ENCODE measurements around the gene CYB5A. TPM values are rescaled to one million over a fixed set of nuclear protein-coding genes. Genes with fewer than 3 reads are reported as not detected.

CYB5A gene
- total RNA-seq, 3 donors from 2014 or later (not counting 1 experiment from before 2014, with no cell fraction given) = 10.4 to 14.6 (median 13.0) TPM

GRCh38 chr18:74264303-74265020 lies 27.3 kb downstream of the CYB5A start:
- Mint-ChIP-seq H3K27ac (no peak overlapping the region), H3K4me1 (peaks cover 0 to 9% of the 10 kb centered on the region in 2 donors), H3K27me3 (ENCODE audit: low read depth in 2 of 2) (no peaks in the 10 kb centered on the region), H3K9me3 (no peaks in the 10 kb centered on the region), H3K36me3 (no peaks in the 10 kb centered on the region), H3K4me3 (no peak overlapping the region)
- H3K9me3 ChIP-seq (ENCODE audit: control insufficient read depth, insufficient read depth, low read length) = no peaks in the 10 kb centered on the region
- TF ChIP-seq CTCF (IDR thresholded peaks at IDR 0.05) = no peak
- H3K27me3 ChIP-seq (ENCODE audit: control insufficient read depth, insufficient read depth, low read length) = no peaks in the 10 kb centered on the region
- H3K4me1 ChIP-seq (ENCODE audit: control insufficient read depth, insufficient read depth, low read length) = no peaks in the 10 kb centered on the region
- DNase-seq = no peak
- WGBS (ENCODE audit: insufficient coverage) = 67% methylated on average over 10 of the region's 10 CpGs
- no peak for ATAC-seq
- intact Hi-C loops (cut with micrococcal nuclease) = no loop called here
- H3K36me3 ChIP-seq (ENCODE audit: control insufficient read depth, insufficient read depth, low read length) = peaks cover 4% of the 10 kb centered on the region
- no peak overlapping the region for H3K4me3 ChIP-seq (ENCODE audit: low read length)
- H3K27ac ChIP-seq (ENCODE audit: low read length) = no peak overlapping the region

GRCh38 chr18:74261053-74261713 lies 30.6 kb downstream of the CYB5A start:
- H3K4me3 ChIP-seq (ENCODE audit: low read length) = no peak overlapping the region
- no peaks in the 10 kb centered on the region for H3K9me3 Mint-ChIP-seq
- 98% methylated on average over 6 of the region's 6 CpGs for WGBS (ENCODE audit: insufficient coverage)
- no peaks in the 10 kb centered on the region for H3K27me3 Mint-ChIP-seq (ENCODE audit: low read depth in 2 of 2)
- H3K27ac ChIP-seq (ENCODE audit: low read length) = no peak overlapping the region
- intact Hi-C loops (cut with micrococcal nuclease) = no loop called here
- no peaks in the 10 kb centered on the region for H3K4me1 ChIP-seq (ENCODE audit: control insufficient read depth, insufficient read depth, low read length)
- H3K36me3 ChIP-seq (ENCODE audit: control insufficient read depth, insufficient read depth, low read length) = peaks cover 4% of the 10 kb centered on the region
- no peaks in the 10 kb centered on the region for H3K36me3 Mint-ChIP-seq
- no peaks in the 10 kb centered on the region for H3K9me3 ChIP-seq (ENCODE audit: control insufficient read depth, insufficient read depth, low read length)
- no peaks in the 10 kb centered on the region for H3K4me1 Mint-ChIP-seq
- no peak for ATAC-seq
- no peak for DNase-seq
- H3K4me3 Mint-ChIP-seq = no peak overlapping the region
- no peak overlapping the region for H3K27ac Mint-ChIP-seq
- no peaks in the 10 kb centered on the region for H3K27me3 ChIP-seq (ENCODE audit: control insufficient read depth, insufficient read depth, low read length)
- no peak for TF ChIP-seq CTCF (IDR thresholded peaks at IDR 0.05)

GRCh38 chr18:74259347-74259746 lies 32.4 kb downstream of the CYB5A start:
- H3K36me3 ChIP-seq (ENCODE audit: control insufficient read depth, insufficient read depth, low read length) = peaks cover 4% of the 10 kb centered on the region
- WGBS (ENCODE audit: insufficient coverage) = 96% methylated on average over 4 of the region's 4 CpGs
- H3K27ac ChIP-seq (ENCODE audit: low read length) = no peak overlapping the region
- no peaks in the 10 kb centered on the region for H3K4me1 ChIP-seq (ENCODE audit: control insufficient read depth, insufficient read depth, low read length)
- no peak overlapping the region for H3K4me3 Mint-ChIP-seq
- no peaks in the 10 kb centered on the region for H3K27me3 ChIP-seq (ENCODE audit: control insufficient read depth, insufficient read depth, low read length)
- H3K36me3 Mint-ChIP-seq = no peaks in the 10 kb centered on the region
- H3K27me3 Mint-ChIP-seq (ENCODE audit: low read depth in 2 of 2) = no peaks in the 10 kb centered on the region
- no peak for ATAC-seq
- no peaks in the 10 kb centered on the region for H3K9me3 Mint-ChIP-seq
- H3K9me3 ChIP-seq (ENCODE audit: control insufficient read depth, insufficient read depth, low read length) = no peaks in the 10 kb centered on the region
- intact Hi-C loops (cut with micrococcal nuclease) = no loop called here
- H3K4me3 ChIP-seq (ENCODE audit: low read length) = no peak overlapping the region
- no peaks in the 10 kb centered on the region for H3K4me1 Mint-ChIP-seq
- no peak overlapping the region for H3K27ac Mint-ChIP-seq
- DNase-seq = no peak
- TF ChIP-seq CTCF (IDR thresholded peaks at IDR 0.05) = no peak
